HL-60 (cell line): ENCODE results near the gene PUS1.

Experiments used
- TF ChIP-seq, protein P1 (sequence below): IDR thresholded peaks from 2 replicates; pipeline ENCODE4 v1.6.1; 2012; ENCODE audit warnings: low read depth; ENCODE audit not compliant: insufficient replicate concordance
- TF ChIP-seq, protein P2 (sequence below): IDR thresholded peaks from one replicate; pipeline ENCODE4 v1.5.1; 2011; ENCODE audit warnings: low read length, control low read depth, inconsistent platforms; ENCODE audit not compliant: insufficient read depth

DNA sequence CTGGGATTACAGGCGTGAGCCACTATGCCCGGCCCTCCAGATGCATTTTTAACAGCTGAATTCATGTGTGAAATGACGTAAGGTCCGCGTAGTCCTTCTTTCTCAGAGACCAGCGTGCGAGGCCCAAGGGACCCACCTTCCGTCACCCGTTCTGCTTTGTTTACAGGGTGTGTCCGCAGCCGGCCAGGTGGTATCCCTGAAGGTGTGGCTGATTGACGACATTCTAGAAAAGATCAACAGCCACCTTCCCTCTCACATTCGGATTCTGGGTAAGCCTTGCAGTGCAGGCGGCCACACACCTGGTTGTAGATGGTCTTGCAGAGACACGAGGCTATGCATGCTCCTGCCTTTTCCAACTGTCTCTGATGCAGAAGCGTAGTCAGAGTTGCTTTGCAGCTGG, 9.9 kb downstream of the PUS1 start:
- TF ChIP-seq, protein P1, sequence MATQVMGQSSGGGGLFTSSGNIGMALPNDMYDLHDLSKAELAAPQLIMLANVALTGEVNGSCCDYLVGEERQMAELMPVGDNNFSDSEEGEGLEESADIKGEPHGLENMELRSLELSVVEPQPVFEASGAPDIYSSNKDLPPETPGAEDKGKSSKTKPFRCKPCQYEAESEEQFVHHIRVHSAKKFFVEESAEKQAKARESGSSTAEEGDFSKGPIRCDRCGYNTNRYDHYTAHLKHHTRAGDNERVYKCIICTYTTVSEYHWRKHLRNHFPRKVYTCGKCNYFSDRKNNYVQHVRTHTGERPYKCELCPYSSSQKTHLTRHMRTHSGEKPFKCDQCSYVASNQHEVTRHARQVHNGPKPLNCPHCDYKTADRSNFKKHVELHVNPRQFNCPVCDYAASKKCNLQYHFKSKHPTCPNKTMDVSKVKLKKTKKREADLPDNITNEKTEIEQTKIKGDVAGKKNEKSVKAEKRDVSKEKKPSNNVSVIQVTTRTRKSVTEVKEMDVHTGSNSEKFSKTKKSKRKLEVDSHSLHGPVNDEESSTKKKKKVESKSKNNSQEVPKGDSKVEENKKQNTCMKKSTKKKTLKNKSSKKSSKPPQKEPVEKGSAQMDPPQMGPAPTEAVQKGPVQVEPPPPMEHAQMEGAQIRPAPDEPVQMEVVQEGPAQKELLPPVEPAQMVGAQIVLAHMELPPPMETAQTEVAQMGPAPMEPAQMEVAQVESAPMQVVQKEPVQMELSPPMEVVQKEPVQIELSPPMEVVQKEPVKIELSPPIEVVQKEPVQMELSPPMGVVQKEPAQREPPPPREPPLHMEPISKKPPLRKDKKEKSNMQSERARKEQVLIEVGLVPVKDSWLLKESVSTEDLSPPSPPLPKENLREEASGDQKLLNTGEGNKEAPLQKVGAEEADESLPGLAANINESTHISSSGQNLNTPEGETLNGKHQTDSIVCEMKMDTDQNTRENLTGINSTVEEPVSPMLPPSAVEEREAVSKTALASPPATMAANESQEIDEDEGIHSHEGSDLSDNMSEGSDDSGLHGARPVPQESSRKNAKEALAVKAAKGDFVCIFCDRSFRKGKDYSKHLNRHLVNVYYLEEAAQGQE: no peak
- TF ChIP-seq, protein P2, sequence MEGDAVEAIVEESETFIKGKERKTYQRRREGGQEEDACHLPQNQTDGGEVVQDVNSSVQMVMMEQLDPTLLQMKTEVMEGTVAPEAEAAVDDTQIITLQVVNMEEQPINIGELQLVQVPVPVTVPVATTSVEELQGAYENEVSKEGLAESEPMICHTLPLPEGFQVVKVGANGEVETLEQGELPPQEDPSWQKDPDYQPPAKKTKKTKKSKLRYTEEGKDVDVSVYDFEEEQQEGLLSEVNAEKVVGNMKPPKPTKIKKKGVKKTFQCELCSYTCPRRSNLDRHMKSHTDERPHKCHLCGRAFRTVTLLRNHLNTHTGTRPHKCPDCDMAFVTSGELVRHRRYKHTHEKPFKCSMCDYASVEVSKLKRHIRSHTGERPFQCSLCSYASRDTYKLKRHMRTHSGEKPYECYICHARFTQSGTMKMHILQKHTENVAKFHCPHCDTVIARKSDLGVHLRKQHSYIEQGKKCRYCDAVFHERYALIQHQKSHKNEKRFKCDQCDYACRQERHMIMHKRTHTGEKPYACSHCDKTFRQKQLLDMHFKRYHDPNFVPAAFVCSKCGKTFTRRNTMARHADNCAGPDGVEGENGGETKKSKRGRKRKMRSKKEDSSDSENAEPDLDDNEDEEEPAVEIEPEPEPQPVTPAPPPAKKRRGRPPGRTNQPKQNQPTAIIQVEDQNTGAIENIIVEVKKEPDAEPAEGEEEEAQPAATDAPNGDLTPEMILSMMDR: no peak
